HepG2 (cell line): ENCODE results near the gene FUOM. TPM values are rescaled to one million over a fixed set of nuclear protein-coding genes. Genes with fewer than 3 reads are reported as not detected.

Experiments used
- CBX2 ChIP-seq, 2 experiments: fragments of 200-600 bp in 1 of 2; sonication (generic); formaldehyde crosslinking in 1 of 2; IDR thresholded peaks; 2 replicates each; pipeline versions ENCODE4 v1.7.0 to v1.8.1; 2018 to 2022; ENCODE audit warnings: low read depth in 2 of 2, low read length in 1 of 2, mild to moderate bottlenecking in 1 of 2, missing genetic modification reagents in 1 of 2
- FIP1L1 ChIP-seq: fragments of 200-400 bp; formaldehyde crosslinking; IDR thresholded peaks from 2 replicates; pipeline ENCODE4 v1.6.1; 2018; ENCODE audit warnings: low read depth, mild to moderate bottlenecking, low read length, moderate library complexity, borderline replicate concordance; ENCODE audit not compliant: insufficient read depth
- FOXA3 ChIP-seq: IDR thresholded peaks from 2 replicates; pipeline ENCODE4 v1.6.1; 2016; ENCODE audit warnings: missing genetic modification reagents, missing compliant biosample characterization
- GATAD2A ChIP-seq: IDR thresholded peaks from 2 replicates; pipeline ENCODE4 v1.6.1; 2016
- HCFC1 ChIP-seq: fragments of 150-350 bp; IDR thresholded peaks from 2 replicates; pipeline ENCODE4 v1.6.1; 2014; ENCODE audit warnings: low read depth, low read length
- HMG20A ChIP-seq: IDR thresholded peaks from 2 replicates; pipeline ENCODE4 v1.6.1; 2016; ENCODE audit warnings: borderline replicate concordance
- KDM3A ChIP-seq: IDR thresholded peaks from 2 replicates; pipeline ENCODE4 v1.6.1; 2018; ENCODE audit warnings: low read depth, missing compliant biosample characterization
- MAZ ChIP-seq, 2 experiments: sonication (generic) in 1 of 2; formaldehyde crosslinking in 1 of 2; IDR thresholded peaks; 2 replicates each; pipeline versions ENCODE4 v1.5.0 to v1.6.1; 2012 to 2020; ENCODE audit warnings: low read depth in 2 of 2, mild to moderate bottlenecking in 2 of 2, borderline replicate concordance in 1 of 2, improper control_type of control experiment in 1 of 2, low read length in 1 of 2, missing genetic modification reagents in 1 of 2, moderate library complexity in 1 of 2
- MIER2 ChIP-seq: IDR thresholded peaks from 2 replicates; pipeline ENCODE4 v1.6.1; 2016; ENCODE audit warnings: missing biosample characterization, missing genetic modification reagents
- NCOA5 ChIP-seq: sonication (generic); formaldehyde crosslinking; IDR thresholded peaks from 2 replicates; pipeline ENCODE4 v1.4.0; 2020; ENCODE audit warnings: missing genetic modification reagents
- NFE2L1 ChIP-seq: sonication (generic); formaldehyde crosslinking; IDR thresholded peaks from 2 replicates; pipeline ENCODE4 v1.4.0; 2020; ENCODE audit warnings: missing genetic modification reagents, mild to moderate bottlenecking, borderline replicate concordance
- NFYB ChIP-seq: sonication (generic); formaldehyde crosslinking; IDR thresholded peaks from 2 replicates; pipeline ENCODE4 v1.4.0; 2020; ENCODE audit warnings: missing genetic modification reagents
- ONECUT2 ChIP-seq: sonication (generic); formaldehyde crosslinking; IDR thresholded peaks from 2 replicates; pipeline ENCODE4 v1.4.0; 2020; ENCODE audit warnings: missing genetic modification reagents
- RFX1 ChIP-seq: fragments of 450-650 bp; IDR thresholded peaks from 2 replicates; pipeline ENCODE4 v1.6.1; 2017
- SMAD3 ChIP-seq: sonication (generic); formaldehyde crosslinking; IDR thresholded peaks from 2 replicates; pipeline ENCODE4 v1.4.0; 2020; ENCODE audit warnings: missing genetic modification reagents
- SMYD3 ChIP-seq: sonication (generic); formaldehyde crosslinking; IDR thresholded peaks from 2 replicates; pipeline ENCODE4 v1.8.1; 2023; ENCODE audit warnings: mild to moderate bottlenecking, missing genetic modification reagents
- TCF12 ChIP-seq, 2 experiments: fragments of 450-650 bp in 1 of 2; sonication (generic) in 1 of 2; formaldehyde crosslinking in 1 of 2; IDR thresholded peaks; 2 replicates each; pipeline versions ENCODE4 v1.6.1 to v1.8.0; 2017 to 2022; ENCODE audit warnings: antibody characterized with exemption in 1 of 2, mild to moderate bottlenecking in 1 of 2, missing genetic modification reagents in 1 of 2, moderate library complexity in 1 of 2
- TCF7 ChIP-seq: sonication (generic); IDR thresholded peaks from 2 replicates; pipeline ENCODE4 v1.6.1; 2016; ENCODE audit warnings: antibody characterized with exemption, low read depth
- YEATS2 ChIP-seq: sonication (generic); formaldehyde crosslinking; IDR thresholded peaks from 2 replicates; pipeline ENCODE4 v1.4.0; 2020; ENCODE audit warnings: missing genetic modification reagents, borderline replicate concordance
- ZKSCAN5 ChIP-seq: sonication (generic); formaldehyde crosslinking; IDR thresholded peaks from 2 replicates; pipeline ENCODE4 v1.5.1; 2020; ENCODE audit warnings: mild to moderate bottlenecking, missing genetic modification reagents
- ZNF615 ChIP-seq: sonication (generic); formaldehyde crosslinking; IDR thresholded peaks from 2 replicates; pipeline ENCODE4 v1.5.0; 2020; ENCODE audit warnings: mild to moderate bottlenecking, missing genetic modification reagents, borderline replicate concordance
- polyA plus RNA-seq, 8 experiments: library from polyadenylated mRNA; depleted of rRNA in 3 of 8; stranded (reverse) in 7 of 8; unstranded in 1 of 8; fragments of >200 nt; fragmentation: Illumina TruSeq in 4 of 8; extraction: Trizol in 4 of 8; gene quantifications; 2 replicates each; pipeline versions ENCODE4 v1.2.1 to v1.2.3, GENCODE V29; 2011 to 2016; ENCODE audit warnings: low read depth in 4 of 8, missing spikeins in 1 of 8, mixed read lengths in 1 of 8; ENCODE audit not compliant: insufficient read depth in 1 of 8
- total RNA-seq, 5 experiments: library from RNA; depleted of rRNA; stranded (reverse); fragments of >200 nt; fragmentation: Illumina TruSeq; extraction: Trizol; gene quantifications; 2 replicates each; pipeline ENCODE4 v1.2.3, GENCODE V29; 2016; ENCODE audit warnings: low read depth in 1 of 5
- TF ChIP-seq, protein P1 (sequence below): sonication (generic); formaldehyde crosslinking; IDR thresholded peaks from 2 replicates; pipeline ENCODE4 v1.5.1; 2020; ENCODE audit warnings: missing genetic modification reagents, mild to moderate bottlenecking, borderline replicate concordance
- TF ChIP-seq, protein P2 (sequence below): IDR thresholded peaks from 2 replicates; pipeline ENCODE4 v1.6.1; 2012; ENCODE audit warnings: inconsistent platforms
- TF ChIP-seq, protein P3 (sequence below): fragments of 450-650 bp; IDR thresholded peaks from 2 replicates; pipeline ENCODE4 v1.6.1; 2016
- TF ChIP-seq, protein P4 (sequence below): sonication (generic); formaldehyde crosslinking; IDR thresholded peaks from 2 replicates; pipeline ENCODE4 v1.4.0; 2020; ENCODE audit warnings: missing genetic modification reagents
- TF ChIP-seq, protein P5 (sequence below): IDR thresholded peaks from 2 replicates; pipeline ENCODE4 v1.6.1; 2018; ENCODE audit warnings: missing genetic modification reagents

The FUOM gene
- total and polyA plus RNA-seq, 2 of the 13 experiments (the other 11 are each of a cell fraction or from before 2014, with no cell fraction given), result 27.5 to 60.4 TPM

DNA sequence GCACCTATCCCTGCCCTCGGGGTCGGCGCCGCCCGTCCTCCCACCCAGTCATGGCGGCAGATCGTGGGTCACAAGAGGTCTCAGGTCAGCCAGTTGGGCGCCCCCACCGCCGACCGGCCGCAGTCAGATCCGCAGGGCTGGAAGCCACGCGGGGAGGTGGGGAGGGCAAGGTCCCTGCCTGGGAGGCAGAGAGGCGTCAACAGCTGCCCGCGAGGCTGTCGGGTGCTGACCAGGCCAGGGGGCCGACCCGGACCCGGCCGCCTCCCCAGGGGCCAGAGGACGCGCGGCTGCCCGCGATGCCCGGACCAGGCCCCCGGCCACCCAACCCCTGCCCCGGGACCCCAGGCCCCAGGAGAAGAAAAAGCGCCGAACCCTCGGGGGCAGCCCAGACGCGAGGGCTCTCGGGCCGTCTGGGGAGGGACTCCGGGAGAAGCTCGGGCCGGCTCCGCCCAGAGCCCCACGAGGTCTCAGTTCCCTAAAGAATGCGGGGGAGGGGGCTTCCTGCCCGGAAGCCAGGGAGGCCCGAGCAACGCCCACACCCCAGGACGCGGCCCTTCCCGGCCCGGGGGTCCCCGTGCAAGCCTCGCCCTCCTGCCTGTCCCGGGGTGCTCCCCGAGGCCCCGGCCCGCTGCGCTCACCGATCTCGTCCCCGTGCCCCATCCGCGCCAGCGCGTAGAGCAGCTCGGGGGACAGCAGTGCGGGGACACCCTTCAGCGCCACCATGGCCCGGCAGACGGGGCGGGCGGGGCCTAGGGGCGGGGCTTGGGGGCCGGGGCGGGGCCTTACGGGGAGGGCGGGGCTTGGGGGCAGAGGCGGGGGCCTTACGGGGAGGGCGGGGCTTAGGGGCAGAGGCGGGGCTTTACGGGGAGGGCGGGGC is at the start of gene FUOM (continued):
- TF ChIP-seq NFYB (CRISPR knock-in tag) (no peak), CBX2 (IDR thresholded peaks at IDR 0.05; ENCODE audit: low read depth, low read length) (no peak), CBX2 (CRISPR knock-in tag; IDR thresholded peaks at IDR 0.05; ENCODE audit: low read depth) (no peak), GATAD2A (CRISPR knock-in tag) (0 out of 2 replicates have a peak, but pooled peaks have one; percentile 22), NFE2L1 (CRISPR knock-in tag) (no peak), FIP1L1 (no peak), NCOA5 (no peak), ZKSCAN5 (no peak), TCF12 (IDR thresholded peaks at IDR 0.05) (no peak), TCF12 (CRISPR knock-in tag; IDR thresholded peaks at IDR 0.05) (no peak), HCFC1 (no peak), ONECUT2 (no peak), YEATS2 (CRISPR knock-in tag) (no peak), ZNF615 (no peak), KDM3A (CRISPR knock-in tag) (no peak), SMAD3 (CRISPR knock-in tag) (0 out of 2 replicates have a peak, but pooled peaks have one; percentile 3), TCF7 (no peak), MIER2 (CRISPR knock-in tag) (no peak), RFX1 (no peak), FOXA3 (no peak), MAZ (IDR thresholded peaks at IDR 0.05; ENCODE audit: borderline replicate concordance, low read depth, low read length) (no peak), MAZ (CRISPR knock-in tag; IDR thresholded peaks at IDR 0.05; ENCODE audit: low read depth) (peak; percentile 76), SMYD3 (CRISPR knock-in tag) (no peak), HMG20A (no peak)
- TF ChIP-seq, protein P1, sequence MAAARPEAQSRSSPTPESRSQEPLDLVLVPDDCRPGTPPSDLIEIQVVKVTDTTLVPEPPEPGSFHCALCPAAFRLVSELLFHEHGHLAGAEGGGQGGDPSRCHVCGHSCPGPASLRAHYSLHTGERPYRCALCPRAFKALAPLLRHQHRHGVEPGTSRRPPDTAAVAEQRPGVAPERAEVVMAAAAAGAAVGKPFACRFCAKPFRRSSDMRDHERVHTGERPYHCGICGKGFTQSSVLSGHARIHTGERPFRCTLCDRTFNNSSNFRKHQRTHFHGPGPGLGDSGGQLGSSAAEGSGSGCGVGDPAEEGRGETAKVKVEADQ (CRISPR knock-in tag), result peak; percentile 67; the same call in 1 of the 2 replicates
- TF ChIP-seq, protein P2, sequence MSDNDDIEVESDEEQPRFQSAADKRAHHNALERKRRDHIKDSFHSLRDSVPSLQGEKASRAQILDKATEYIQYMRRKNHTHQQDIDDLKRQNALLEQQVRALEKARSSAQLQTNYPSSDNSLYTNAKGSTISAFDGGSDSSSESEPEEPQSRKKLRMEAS, result peak; percentile 94
- TF ChIP-seq, protein P3, sequence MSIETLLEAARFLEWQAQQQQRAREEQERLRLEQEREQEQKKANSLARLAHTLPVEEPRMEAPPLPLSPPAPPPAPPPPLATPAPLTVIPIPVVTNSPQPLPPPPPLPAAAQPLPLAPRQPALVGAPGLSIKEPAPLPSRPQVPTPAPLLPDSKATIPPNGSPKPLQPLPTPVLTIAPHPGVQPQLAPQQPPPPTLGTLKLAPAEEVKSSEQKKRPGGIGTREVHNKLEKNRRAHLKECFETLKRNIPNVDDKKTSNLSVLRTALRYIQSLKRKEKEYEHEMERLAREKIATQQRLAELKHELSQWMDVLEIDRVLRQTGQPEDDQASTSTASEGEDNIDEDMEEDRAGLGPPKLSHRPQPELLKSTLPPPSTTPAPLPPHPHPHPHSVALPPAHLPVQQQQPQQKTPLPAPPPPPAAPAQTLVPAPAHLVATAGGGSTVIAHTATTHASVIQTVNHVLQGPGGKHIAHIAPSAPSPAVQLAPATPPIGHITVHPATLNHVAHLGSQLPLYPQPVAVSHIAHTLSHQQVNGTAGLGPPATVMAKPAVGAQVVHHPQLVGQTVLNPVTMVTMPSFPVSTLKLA, result no peak
- TF ChIP-seq, protein P4, sequence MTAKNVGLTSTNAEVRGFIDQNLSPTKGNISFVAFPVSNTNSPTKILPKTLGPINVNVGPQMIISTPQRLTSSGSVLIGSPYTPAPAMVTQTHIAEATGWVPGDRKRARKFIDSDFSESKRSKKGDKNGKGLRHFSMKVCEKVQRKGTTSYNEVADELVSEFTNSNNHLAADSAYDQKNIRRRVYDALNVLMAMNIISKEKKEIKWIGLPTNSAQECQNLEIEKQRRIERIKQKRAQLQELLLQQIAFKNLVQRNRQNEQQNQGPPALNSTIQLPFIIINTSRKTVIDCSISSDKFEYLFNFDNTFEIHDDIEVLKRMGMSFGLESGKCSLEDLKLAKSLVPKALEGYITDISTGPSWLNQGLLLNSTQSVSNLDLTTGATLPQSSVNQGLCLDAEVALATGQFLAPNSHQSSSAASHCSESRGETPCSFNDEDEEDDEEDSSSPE (CRISPR knock-in tag), result peak; percentile 49; the same call in 1 of the 2 replicates
- TF ChIP-seq, protein P5, sequence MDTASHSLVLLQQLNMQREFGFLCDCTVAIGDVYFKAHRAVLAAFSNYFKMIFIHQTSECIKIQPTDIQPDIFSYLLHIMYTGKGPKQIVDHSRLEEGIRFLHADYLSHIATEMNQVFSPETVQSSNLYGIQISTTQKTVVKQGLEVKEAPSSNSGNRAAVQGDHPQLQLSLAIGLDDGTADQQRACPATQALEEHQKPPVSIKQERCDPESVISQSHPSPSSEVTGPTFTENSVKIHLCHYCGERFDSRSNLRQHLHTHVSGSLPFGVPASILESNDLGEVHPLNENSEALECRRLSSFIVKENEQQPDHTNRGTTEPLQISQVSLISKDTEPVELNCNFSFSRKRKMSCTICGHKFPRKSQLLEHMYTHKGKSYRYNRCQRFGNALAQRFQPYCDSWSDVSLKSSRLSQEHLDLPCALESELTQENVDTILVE (CRISPR knock-in tag), result no peak
